B cell (primary cell): ENCODE results near the gene CORO2B. TPM values are rescaled to one million over a fixed set of nuclear protein-coding genes. Genes with fewer than 3 reads are reported as not detected.

Experiments used
- ATAC-seq: fragments of 200-7000 bp; cut with Tn5 transposase; one replicate; pipeline ENCODE4 v1.10.0; 2021; ENCODE audit warnings: low read depth, mild to moderate bottlenecking, moderate number of reproducible peaks, moderate library complexity
- CTCF ChIA-PET: fragments of 350-600 bp; sonication (Branson Sonifier 250); formaldehyde crosslinking; loops from one replicate; lab custom pipeline; 2021; ENCODE audit warnings: antibody characterized with exemption, inconsistent platforms; lab: Charles Lee
- POLR2A ChIA-PET: fragments of 350-600 bp; sonication (Branson Sonifier 250); formaldehyde crosslinking; loops from one replicate; lab custom pipeline; 2021; ENCODE audit warnings: antibody characterized with exemption; lab: Charles Lee
- DNase-seq: peaks from one replicate; pipeline ENCODE4 v3.0.0; 2013
- H2AFZ ChIP-seq: 2 replicates; pipeline ENCODE4 v1.6.1; 2012; ENCODE audit warnings: mild to moderate bottlenecking, low read depth, low read length; ENCODE audit not compliant: insufficient read depth, poor library complexity, severe bottlenecking
- H3K27ac ChIP-seq, 2 donors: 1 replicate in 1 of 2; 2 replicates in 1 of 2; pipeline ENCODE4 v1.5.1; 2012 to 2013; ENCODE audit warnings: low read length in 2 of 2, mild to moderate bottlenecking in 2 of 2, moderate library complexity in 1 of 2
- H3K27me3 ChIP-seq, 4 experiments: fragments of 200-600 bp in 1 of 4; sonication (generic) in 1 of 4; replicated peaks in 1 of 4; 1 replicate in 2 of 4; 2 replicates in 2 of 4; pipeline versions ENCODE4 v1.6.1 to v1.7.0; 2013 to 2016; ENCODE audit warnings: low read length in 3 of 4, mild to moderate bottlenecking in 2 of 4, mixed read lengths in 1 of 4, moderate library complexity in 1 of 4; ENCODE audit not compliant: insufficient read depth in 4 of 4, control insufficient read depth in 3 of 4; ENCODE audit errors: control extremely low read depth in 1 of 4
- H3K36me3 ChIP-seq, 2 experiments: replicated peaks in 1 of 2; 1 replicate in 1 of 2; 2 replicates in 1 of 2; pipeline versions ENCODE4 v1.6.1 to v1.7.1; 2013; ENCODE audit warnings: low read length in 1 of 2; ENCODE audit not compliant: insufficient read depth in 2 of 2, control insufficient read depth in 1 of 2; ENCODE audit errors: control extremely low read depth in 1 of 2, extremely low read depth in 1 of 2
- H3K4me1 ChIP-seq, 2 donors: fragments of 200-600 bp in 1 of 2; sonication (generic) in 1 of 2; 1 replicate in 1 of 2; 2 replicates in 1 of 2; pipeline versions ENCODE4 v1.5.1 to v1.6.1; 2013 to 2017; ENCODE audit warnings: low read length in 2 of 2; ENCODE audit not compliant: control insufficient read depth in 2 of 2, insufficient read depth in 2 of 2
- H3K4me2 ChIP-seq: replicated peaks from 2 replicates; pipeline ENCODE3; 2012; ENCODE audit warnings: mild to moderate bottlenecking, low read depth, low read length; ENCODE audit not compliant: poor library complexity, severe bottlenecking
- H3K4me3 ChIP-seq, 5 experiments: fragments of 200-600 bp in 1 of 5; sonication (generic) in 1 of 5; 1 replicate in 3 of 5; 2 replicates in 2 of 5; pipeline versions ENCODE4 v1.5.1 to v1.7.0; 2011 to 2016; ENCODE audit warnings: low read length in 4 of 5, mild to moderate bottlenecking in 4 of 5, low read depth in 2 of 5, control low read depth in 1 of 5, moderate library complexity in 1 of 5; ENCODE audit not compliant: insufficient read depth in 1 of 5; ENCODE audit errors: control extremely low read depth in 1 of 5, extremely low read depth in 1 of 5
- H3K79me2 ChIP-seq: fragments of 200-600 bp; sonication (generic); one replicate; pipeline ENCODE4 v1.6.0; 2016; ENCODE audit warnings: low read length; ENCODE audit not compliant: control insufficient read depth, insufficient read depth
- H3K9ac ChIP-seq: fragments of 200-600 bp; sonication (generic); 2 replicates; pipeline ENCODE4 v1.6.1; 2017; ENCODE audit warnings: mild to moderate bottlenecking, low read length, moderate library complexity
- H3K9me3 ChIP-seq, 3 donors: one replicate each; pipeline versions ENCODE4 v1.6.1 to v1.7.1; 2013; ENCODE audit warnings: low read length in 2 of 3; ENCODE audit not compliant: control insufficient read depth in 2 of 3, insufficient read depth in 1 of 3; ENCODE audit errors: control extremely low read depth in 1 of 3
- H4K20me1 ChIP-seq: 2 replicates; pipeline ENCODE4 v1.6.0; 2012; ENCODE audit warnings: mild to moderate bottlenecking, low read length; ENCODE audit not compliant: insufficient read depth, control insufficient read depth, poor library complexity, severe bottlenecking
- H3K27ac Mint-ChIP-seq: one replicate; pipeline ENCODE4 v1.8.0; 2021; ENCODE audit warnings: mixed read lengths
- H3K27me3 Mint-ChIP-seq: one replicate; pipeline ENCODE4 v1.8.0; 2021; ENCODE audit warnings: mixed read lengths
- H3K4me1 Mint-ChIP-seq: one replicate; pipeline ENCODE4 v1.8.0; 2021; ENCODE audit warnings: mixed read lengths
- H3K4me3 Mint-ChIP-seq: one replicate; pipeline ENCODE4 v1.8.0; 2021; ENCODE audit warnings: mixed read lengths
- H3K9me3 Mint-ChIP-seq: one replicate; pipeline ENCODE4 v1.8.0; 2022; ENCODE audit warnings: mixed read lengths; ENCODE audit not compliant: insufficient read depth
- EZH2 ChIP-seq: IDR thresholded peaks from 2 replicates; pipeline ENCODE4 v1.6.1; 2012; ENCODE audit warnings: borderline replicate concordance, low read depth, mild to moderate bottlenecking, moderate library complexity, low read length; ENCODE audit not compliant: insufficient read depth, poor library complexity, severe bottlenecking
- WGBS: methylation state at CpG from one replicate; pipeline ENCODE4 v1.1.5; 2013; ENCODE audit warnings: missing lambda C conversion rate; ENCODE audit not compliant: insufficient coverage; 5-methylcytosine and 5-hydroxymethylcytosine counted together
- intact Hi-C: fragments of 100-400 bp; cut with micrococcal nuclease; formaldehyde crosslinking; loops from one replicate; pipeline ENCODE4 v1.10.0; 2022
- polyA plus RNA-seq: library from polyadenylated mRNA; depleted of rRNA; stranded (reverse); fragments of >200 nt; gene quantifications from 2 replicates; pipeline ENCODE4 v1.2.3, GENCODE V29; 2012
- total RNA-seq, 2 donors: library from RNA; stranded (reverse); fragments of 120-200 nt in 1 of 2; gene quantifications; 1 replicate in 1 of 2; 2 replicates in 1 of 2; pipeline versions ENCODE4 v1.2.3 to v1.2.4, GENCODE V29; 2013 to 2022
- TF ChIP-seq, protein P1 (sequence below): fragments of 200-600 bp; IDR thresholded peaks from one replicate; pipeline ENCODE4 v1.8.0; 2022; ENCODE audit warnings: antibody characterized with exemption, mild to moderate bottlenecking

The CORO2B gene
- total and polyA plus RNA-seq, 2 donors (not counting 1 experiment from before 2014, with no cell fraction given), result 9.5 to 11.3 TPM

- no peak for TF ChIP-seq EZH2
- TF ChIP-seq, protein P1, sequence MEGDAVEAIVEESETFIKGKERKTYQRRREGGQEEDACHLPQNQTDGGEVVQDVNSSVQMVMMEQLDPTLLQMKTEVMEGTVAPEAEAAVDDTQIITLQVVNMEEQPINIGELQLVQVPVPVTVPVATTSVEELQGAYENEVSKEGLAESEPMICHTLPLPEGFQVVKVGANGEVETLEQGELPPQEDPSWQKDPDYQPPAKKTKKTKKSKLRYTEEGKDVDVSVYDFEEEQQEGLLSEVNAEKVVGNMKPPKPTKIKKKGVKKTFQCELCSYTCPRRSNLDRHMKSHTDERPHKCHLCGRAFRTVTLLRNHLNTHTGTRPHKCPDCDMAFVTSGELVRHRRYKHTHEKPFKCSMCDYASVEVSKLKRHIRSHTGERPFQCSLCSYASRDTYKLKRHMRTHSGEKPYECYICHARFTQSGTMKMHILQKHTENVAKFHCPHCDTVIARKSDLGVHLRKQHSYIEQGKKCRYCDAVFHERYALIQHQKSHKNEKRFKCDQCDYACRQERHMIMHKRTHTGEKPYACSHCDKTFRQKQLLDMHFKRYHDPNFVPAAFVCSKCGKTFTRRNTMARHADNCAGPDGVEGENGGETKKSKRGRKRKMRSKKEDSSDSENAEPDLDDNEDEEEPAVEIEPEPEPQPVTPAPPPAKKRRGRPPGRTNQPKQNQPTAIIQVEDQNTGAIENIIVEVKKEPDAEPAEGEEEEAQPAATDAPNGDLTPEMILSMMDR, result no peak
These were observed 152.4 kb downstream of the CORO2B start for GRCh38 chr15:68730976-68731897.

GRCh38 chr15:68732451-68732850 lies 153.7 kb downstream of the CORO2B start:
- no peak overlapping the region for H3K4me3 Mint-ChIP-seq
- DNase-seq, result no peak
- POLR2A ChIA-PET, result no interaction called here

More at GRCh38 chr15:68730976-68731897, 152.4 kb downstream of the CORO2B start:
- POLR2A ChIA-PET, result no interaction called here
- no peak overlapping the region for H3K4me3 ChIP-seq
- H3K9me3 Mint-ChIP-seq, result no peaks in the 10 kb centered on the region
- H3K27ac ChIP-seq, result no peak overlapping the region
- no peaks in the 10 kb centered on the region for H3K27me3 Mint-ChIP-seq
- H2AFZ ChIP-seq, result no peak overlapping the region
- peaks cover 27% of the 10 kb centered on the region for H3K4me1 Mint-ChIP-seq
- peaks cover 22 to 30% of the 10 kb centered on the region in 2 donors for H3K4me1 ChIP-seq
- ATAC-seq (no peak), DNase-seq (no peak)
- H3K79me2 ChIP-seq, result no peaks in the 10 kb centered on the region
- no peak overlapping the region for H3K27ac Mint-ChIP-seq
- CTCF ChIA-PET, result interaction anchor here (2.1 to 4.9 kb wide), 2 partner anchors 98 to 144 kb away, joined by 13 to 63 read pairs; no protein-coding TSS in a partner anchor
- no peak overlapping the region for H3K9ac ChIP-seq
- no peaks in the 10 kb centered on the region for H4K20me1 ChIP-seq
- no peak overlapping the region for H3K4me2 ChIP-seq
- no peak overlapping the region for H3K4me3 Mint-ChIP-seq
- 76% methylated on average over 14 of the region's 15 CpGs for WGBS
- no peaks in the 10 kb centered on the region for H3K36me3 ChIP-seq
- H3K9me3 ChIP-seq, result peaks cover 0 to 2% (median 0%) of the 10 kb centered on the region in 3 donors
- intact Hi-C loops, result loop anchor here (1.0 to 2.0 kb wide), 2 partner anchors 52 to 98 kb away; no protein-coding TSS in a partner anchor
- peaks cover 0 to 2% (median 0%) of the 10 kb centered on the region in 4 experiments for H3K27me3 ChIP-seq

More at GRCh38 chr15:68732451-68732850, 153.7 kb downstream of the CORO2B start:
- WGBS, result 100% methylated on average over 2 of the region's 2 CpGs
- CTCF ChIA-PET, result interaction anchor here (2.1 to 4.9 kb wide), 2 partner anchors 96 to 143 kb away, joined by 13 to 63 read pairs; no protein-coding TSS in a partner anchor
- Histone ChIP-seq H3K9me3 (peaks cover 0 to 2% (median 0%) of the 10 kb centered on the region in 3 donors), H2AFZ (no peak overlapping the region), H4K20me1 (no peaks in the 10 kb centered on the region), H3K4me3 (no peak overlapping the region), H3K4me2 (no peak overlapping the region), H3K4me1 (peaks cover 24 to 34% of the 10 kb centered on the region in 2 donors), H3K27me3 (no peaks in the 10 kb centered on the region), H3K9ac (no peak overlapping the region), H3K79me2 (no peaks in the 10 kb centered on the region), H3K36me3 (no peaks in the 10 kb centered on the region), H3K27ac (no peak overlapping the region)
- Mint-ChIP-seq H3K27me3 (no peaks in the 10 kb centered on the region), H3K4me1 (peaks cover 32% of the 10 kb centered on the region), H3K27ac (no peak overlapping the region), H3K9me3 (no peaks in the 10 kb centered on the region)
- TF ChIP-seq, protein P1, result no peak
- no peak for TF ChIP-seq EZH2
- intact Hi-C loops, result no loop called here
- no peak for ATAC-seq
